Stimulated activated CD4-positive, alpha-beta T cell treated with anti-CD3 and anti-CD28 coated beads, Interleukin-12 subunit alpha, Interleukin-12 subunit beta, amount 100 ng/mL, for 48 hours (primary cell): ENCODE measurements around the gene PCBP4.
"Not testable (repeated sequence)": the region's sequence is repeated elsewhere in the genome, so short reads cannot be mapped to it uniquely, and the experiment has no call there.

Source experiments
- DNase-seq, 3 donors: peaks; one replicate each; pipeline ENCODE4 v3.0.0-alpha.2; 2020; ENCODE audit warnings: low read depth in 2 of 3, low spot score in 1 of 3

The PCBP4 gene

GRCh38 chr3:51994530-51994929, 27.3 kb upstream of the PCBP4 start:
- no peak for DNase-seq

GRCh38 chr3:51993657-51994056, 26.4 kb upstream of the PCBP4 start:
- not testable (repeated sequence) for DNase-seq

DNA sequence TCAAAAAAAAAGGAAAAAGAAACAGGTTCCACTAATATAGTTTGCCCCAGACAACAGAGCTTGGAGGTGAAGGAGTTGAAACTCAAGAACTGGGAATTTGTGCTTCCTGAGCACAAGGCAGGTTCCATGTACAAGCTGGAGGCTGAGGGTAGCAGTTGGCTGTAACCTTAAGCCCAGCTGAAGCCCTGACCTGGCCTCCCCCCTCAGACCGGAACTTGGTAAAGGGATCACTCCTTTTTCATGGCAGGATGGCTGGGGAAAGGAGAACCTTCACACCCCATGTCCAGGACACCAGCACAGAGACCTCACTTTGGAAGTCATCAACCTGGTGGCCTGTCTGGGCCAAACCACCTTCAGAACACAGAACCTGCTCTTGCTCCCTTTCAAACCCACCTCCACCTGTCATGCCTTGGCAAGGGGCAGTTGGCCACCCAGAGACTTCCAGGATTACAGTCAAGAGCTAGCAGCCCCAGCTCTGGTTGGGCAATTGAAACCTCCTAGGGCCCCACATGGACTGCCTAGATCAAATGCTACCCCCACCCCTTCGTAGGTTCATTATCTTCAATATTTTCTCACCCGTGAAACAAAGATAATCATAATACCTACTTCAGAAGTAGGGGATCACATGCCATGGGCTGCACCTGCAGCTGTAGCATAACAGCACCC, 24.9 kb upstream of the PCBP4 start:
- no peak for DNase-seq

GRCh38 chr3:51990501-51990971, 23.3 kb upstream of the PCBP4 start:
- not testable (repeated sequence) for DNase-seq

DNA sequence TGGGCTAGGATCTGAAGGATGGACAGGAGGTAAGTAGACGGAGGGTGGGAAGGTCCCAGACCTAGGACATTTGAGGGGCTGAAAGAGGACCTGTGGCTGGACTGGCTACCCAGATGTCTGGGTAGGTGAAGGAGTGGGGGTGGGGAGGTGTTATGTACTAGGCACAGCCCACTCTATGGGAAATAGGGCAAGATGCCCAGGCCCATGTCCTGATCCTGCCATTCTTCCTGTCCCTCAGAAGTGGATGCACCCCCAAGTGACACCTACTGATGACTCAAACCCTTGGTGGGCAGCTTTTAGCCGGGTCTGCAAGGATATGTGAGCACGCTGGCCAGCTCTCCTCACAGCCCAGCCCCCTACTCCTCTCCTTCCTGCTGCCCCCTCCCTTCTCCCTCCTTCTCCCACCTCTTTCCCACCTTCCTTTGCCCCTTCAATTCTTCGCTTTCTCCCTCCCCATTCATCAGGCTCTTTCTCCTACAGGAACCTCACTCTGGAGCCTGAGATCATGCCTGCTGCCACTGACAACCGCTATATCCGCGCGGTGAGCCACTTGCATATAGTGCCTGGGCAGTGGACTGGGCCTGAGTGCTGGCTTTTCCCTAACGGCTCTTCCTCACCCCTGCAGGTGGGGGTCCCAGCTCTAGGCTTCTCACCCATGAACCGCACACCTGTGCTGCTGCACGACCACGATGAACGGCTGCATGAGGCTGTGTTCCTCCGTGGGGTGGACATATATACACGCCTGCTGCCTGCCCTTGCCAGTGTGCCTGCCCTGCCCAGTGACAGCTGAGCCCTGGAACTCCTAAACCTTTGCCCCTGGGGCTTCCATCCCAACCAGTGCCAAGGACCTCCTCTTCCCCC, 21.3 kb upstream of the PCBP4 start:
- DNase-seq: no peak

DNA sequence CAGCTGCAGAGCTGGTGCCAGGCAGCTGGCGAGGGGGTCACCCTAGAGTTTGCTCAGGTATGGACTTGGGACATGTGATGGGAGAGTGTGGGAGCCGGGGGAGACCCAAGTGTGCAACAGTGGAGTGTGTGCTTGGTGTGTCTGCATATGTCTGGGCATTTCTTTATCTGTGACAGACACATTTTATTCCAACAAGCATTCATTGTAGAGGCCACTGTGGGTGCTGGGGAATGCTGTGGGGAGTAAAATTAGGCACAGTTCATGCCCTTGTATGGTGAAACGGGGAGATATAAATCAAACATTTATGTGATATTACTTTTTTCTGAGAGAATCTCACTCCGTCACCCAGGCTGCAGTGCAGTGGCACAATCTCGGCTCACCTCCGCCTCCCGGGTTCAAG, 20.3 kb upstream of the PCBP4 start:
- DNase-seq: no peak

- no peak for DNase-seq
Measured at GRCh38 chr3:51986010-51986947, 19.0 kb upstream of the PCBP4 start.

DNA sequence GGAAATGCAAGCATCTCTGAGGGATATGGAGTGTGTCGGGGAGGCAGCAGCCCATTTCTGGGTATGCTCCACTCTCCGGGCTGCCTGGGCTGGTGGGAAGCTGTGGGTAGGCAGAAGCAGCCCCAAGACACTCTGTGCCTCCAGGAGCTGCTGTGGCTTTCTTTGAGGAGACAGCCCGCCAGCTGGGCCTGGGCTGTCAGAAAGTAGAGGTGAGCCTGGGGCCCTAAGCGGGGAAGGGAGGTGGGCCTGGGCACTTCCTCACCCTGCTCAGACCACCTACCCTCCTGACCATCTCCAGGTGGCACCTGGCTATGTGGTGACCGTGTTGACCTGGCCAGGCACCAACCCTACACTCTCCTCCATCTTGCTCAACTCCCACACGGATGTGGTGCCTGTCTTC, 17.8 kb upstream of the PCBP4 start:
- DNase-seq: no peak

GRCh38 chr3:51984269-51984647, 17.0 kb upstream of the PCBP4 start:
- DNase-seq: no peak

DNA sequence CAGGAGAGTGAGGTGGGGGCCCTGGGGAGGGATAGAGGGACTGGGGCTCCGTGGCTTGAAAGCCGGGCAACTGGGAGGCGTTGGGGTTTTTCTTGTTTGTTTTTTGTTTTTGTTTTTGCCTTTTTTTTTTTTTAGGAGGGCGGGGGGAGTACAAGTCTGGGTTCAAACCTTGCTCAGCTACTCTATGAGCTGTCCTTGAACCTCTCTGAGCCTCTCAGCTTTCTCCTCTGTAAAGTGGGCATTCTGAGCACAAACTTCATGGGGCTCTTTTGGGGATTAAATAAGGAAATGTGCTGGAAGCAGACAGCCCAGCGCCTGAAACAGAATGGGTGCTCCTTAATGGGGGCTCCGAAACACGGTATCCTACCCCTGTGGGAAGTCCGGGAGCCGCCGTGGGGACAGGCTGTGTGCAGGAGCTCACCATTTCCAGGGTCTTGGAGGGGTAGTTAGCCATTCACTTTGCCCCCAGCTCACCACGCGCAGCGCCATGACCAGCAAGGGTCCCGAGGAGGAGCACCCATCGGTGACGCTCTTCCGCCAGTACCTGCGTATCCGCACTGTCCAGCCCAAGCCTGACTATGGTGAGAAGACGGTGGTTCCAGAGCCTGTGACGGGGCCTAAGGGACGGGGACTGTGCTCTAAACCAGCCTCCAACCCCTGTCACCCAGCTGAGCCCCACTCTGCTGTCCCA, 16.5 kb upstream of the PCBP4 start:
- DNase-seq: no peak

DNA sequence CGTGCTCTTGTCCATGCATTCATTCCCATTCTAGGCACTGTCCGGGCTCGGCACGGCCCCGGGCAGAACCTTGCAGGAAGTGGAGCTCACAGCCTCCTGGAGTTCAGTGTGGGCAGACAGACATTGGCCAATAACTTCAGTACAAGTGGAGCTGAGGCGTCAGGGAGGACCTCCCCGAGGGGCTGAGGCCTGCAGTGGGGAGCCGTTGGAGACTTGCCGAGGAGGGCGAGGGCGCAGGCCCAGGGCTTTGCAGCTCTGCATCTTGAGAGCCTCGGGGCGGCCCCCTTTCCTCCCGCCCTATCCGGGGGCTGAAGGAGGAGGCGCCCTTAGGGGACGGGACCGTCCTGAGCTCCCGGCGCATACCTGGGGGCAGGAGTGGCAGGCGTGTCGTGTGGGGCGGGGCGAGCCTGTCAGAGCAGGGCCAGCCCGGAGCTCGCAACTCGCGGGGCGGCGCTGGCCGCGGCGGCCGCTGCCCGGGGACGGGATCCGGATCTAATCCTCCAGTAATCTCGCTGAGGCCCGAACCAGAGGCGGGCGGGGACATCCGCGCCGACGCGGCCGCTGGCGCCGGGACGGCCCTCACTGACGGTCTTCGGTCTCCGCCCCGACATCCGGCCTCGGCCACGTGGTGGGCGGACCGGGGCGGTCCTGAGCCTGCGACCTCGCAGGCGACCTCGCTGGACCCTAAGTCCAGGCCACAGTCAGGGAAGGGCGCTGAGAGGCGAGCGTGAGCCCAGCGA, 15.8 kb upstream of the PCBP4 start, which contains the start of gene ACY1:
Gene ACY1 (plus strand): TSS at position 698 of the 740 bp plus-strand sequence. CDS start 530 bp downstream, outside the sequence.
- DNase-seq: peak; percentile 61 to 76 (median 72)

- peak in 1 of 3 donors; percentile 36 for DNase-seq
Measured at GRCh38 chr3:51982352-51982837, 15.1 kb upstream of the PCBP4 start.

DNA sequence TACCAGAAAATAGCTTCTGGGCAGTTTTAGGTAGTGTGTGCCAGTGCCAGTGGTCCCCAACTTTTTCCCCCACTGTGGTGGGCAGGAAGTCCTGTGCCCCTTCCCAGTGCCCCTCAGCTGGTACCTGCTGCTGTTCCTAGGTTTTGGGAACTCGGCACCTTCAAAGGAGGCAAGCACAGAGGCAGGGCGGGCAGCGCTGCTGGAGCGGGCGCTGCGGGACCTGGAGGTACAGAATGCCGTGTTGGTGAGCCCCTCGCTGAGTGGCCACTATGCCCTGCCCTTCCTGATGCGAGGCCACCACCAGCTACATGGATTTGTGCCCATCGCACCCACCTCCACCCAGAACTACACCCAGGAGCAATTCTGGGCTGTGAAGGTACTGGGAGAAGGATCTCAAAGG, 13.0 kb upstream of the PCBP4 start:
- DNase-seq: no peak

DNA sequence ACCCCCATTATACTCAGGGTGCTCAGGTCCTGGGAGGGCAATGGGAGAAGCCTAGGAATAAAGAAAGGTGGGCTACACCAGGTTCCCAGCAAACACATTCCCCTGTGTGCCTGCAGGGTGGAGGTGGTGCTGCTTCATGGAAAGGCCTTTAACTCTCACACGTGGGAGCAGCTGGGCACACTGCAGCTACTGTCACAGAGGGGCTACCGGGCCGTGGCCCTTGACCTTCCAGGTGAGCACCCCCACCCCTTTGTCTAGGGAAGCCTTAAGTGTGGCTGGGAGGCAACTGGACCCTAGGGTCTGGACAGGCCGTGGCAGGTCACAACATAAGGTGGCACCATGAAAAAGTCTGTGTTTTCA, 10.9 kb upstream of the PCBP4 start:
- no peak for DNase-seq

DNA sequence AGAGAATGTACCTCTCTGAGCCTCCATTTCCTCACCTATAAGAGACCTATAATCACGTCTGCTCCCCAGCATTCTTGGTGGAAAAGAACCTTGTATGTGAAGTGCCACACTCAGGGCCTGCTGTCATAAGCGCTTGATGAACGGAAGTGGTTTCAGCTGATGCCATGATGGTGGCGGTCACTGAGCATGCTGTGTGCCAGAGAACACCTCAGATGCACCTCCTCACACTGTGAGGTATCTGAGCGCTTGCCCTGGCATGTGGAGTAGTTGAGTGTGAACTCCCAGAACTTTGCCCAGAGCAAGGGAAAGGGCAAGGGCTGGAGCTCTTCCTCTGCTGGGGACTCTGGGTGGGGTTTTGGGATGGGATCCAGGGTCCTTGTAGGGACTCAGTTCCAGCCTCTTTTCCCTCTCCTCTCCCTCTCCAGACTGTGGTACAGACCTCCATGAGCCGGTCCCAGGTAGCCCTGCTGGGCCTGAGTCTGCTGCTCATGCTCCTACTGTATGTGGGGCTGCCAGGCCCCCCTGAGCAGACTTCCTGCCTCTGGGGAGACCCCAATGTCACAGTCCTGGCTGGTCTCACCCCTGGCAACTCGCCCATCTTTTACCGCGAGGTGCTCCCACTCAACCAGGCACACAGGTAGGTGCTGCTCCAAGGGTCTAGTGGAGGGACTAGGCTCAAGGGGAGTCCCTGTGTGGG, 10.3 kb upstream of the PCBP4 start:
- DNase-seq: no peak

GRCh38 chr3:51975852-51976549, 8.7 kb upstream of the PCBP4 start:
- no peak for DNase-seq

- peak in 2 of 3 donors; percentile 44 to 61 for DNase-seq
Measured at GRCh38 chr3:51974963-51975851, 8.0 kb upstream of the PCBP4 start, which contains the start of gene ABHD14A. Gene ABHD14A, plus strand, starts transcription at chr3:51975064. Its CDS starts 72 bp downstream, at chr3:51975136.
